Cerebellar nuclear complex (tissue), 1 donor: Measurements from ENCODE around the gene CABLES1.

Experiments
- DNase-seq, 2 experiments: peaks; one replicate each; lab custom pipeline; 2025; lab: John Stamatoyannopoulos, UW

CABLES1 gene

GRCh38 chr18:23223641-23224040, 88.4 kb downstream of the CABLES1 start:
- DNase-seq = no peak

- DNase-seq = no peak
Observed at GRCh38 chr18:23225503-23225902, 90.2 kb downstream of the CABLES1 start.

- DNase-seq = no peak
Observed at GRCh38 chr18:23226391-23226790, 91.1 kb downstream of the CABLES1 start.

- no peak for DNase-seq
Observed at GRCh38 chr18:23226930-23227725, 91.8 kb downstream of the CABLES1 start.

- DNase-seq = no peak
Observed at GRCh38 chr18:23227726-23228070, 92.4 kb downstream of the CABLES1 start.

GRCh38 chr18:23228102-23229061, 93.1 kb downstream of the CABLES1 start:
- no peak for DNase-seq

- no peak for DNase-seq
Observed at GRCh38 chr18:23229472-23229871, 94.2 kb downstream of the CABLES1 start.

- no peak for DNase-seq
Observed at GRCh38 chr18:23230686-23231085, 95.4 kb downstream of the CABLES1 start.

GRCh38 chr18:23231340-23232021, 96.2 kb downstream of the CABLES1 start:
- DNase-seq = no peak

GRCh38 chr18:23232331-23232730, 97.0 kb downstream of the CABLES1 start:
- DNase-seq = no peak

GRCh38 chr18:23234619-23235018, 99.3 kb downstream of the CABLES1 start:
- DNase-seq = no peak

GRCh38 chr18:23235336-23235735, 100.1 kb downstream of the CABLES1 start:
- DNase-seq = no peak

GRCh38 chr18:23235860-23236259, 100.6 kb downstream of the CABLES1 start:
- no peak for DNase-seq

- DNase-seq = no peak
Observed at GRCh38 chr18:23236876-23237468, 101.7 kb downstream of the CABLES1 start.

- DNase-seq = no peak
Observed at GRCh38 chr18:23237524-23238151, 102.4 kb downstream of the CABLES1 start.

- no peak for DNase-seq
Observed at GRCh38 chr18:23238152-23238531, 102.9 kb downstream of the CABLES1 start.

GRCh38 chr18:23238651-23239349, 103.5 kb downstream of the CABLES1 start:
- no peak for DNase-seq

GRCh38 chr18:23239350-23239692, 104.0 kb downstream of the CABLES1 start:
- DNase-seq = no peak

GRCh38 chr18:23239885-23240608, 104.8 kb downstream of the CABLES1 start:
- DNase-seq = no peak

GRCh38 chr18:23240609-23240930, 105.3 kb downstream of the CABLES1 start:
- no peak for DNase-seq
